ENCODE results near the gene FUOM. TPM values are rescaled to one million over a fixed set of nuclear protein-coding genes. Genes with fewer than 3 reads are reported as not detected.

Gene FUOM
- total RNA-seq, 1 experiment from 2014 or later = 31.3 TPM

DNA sequence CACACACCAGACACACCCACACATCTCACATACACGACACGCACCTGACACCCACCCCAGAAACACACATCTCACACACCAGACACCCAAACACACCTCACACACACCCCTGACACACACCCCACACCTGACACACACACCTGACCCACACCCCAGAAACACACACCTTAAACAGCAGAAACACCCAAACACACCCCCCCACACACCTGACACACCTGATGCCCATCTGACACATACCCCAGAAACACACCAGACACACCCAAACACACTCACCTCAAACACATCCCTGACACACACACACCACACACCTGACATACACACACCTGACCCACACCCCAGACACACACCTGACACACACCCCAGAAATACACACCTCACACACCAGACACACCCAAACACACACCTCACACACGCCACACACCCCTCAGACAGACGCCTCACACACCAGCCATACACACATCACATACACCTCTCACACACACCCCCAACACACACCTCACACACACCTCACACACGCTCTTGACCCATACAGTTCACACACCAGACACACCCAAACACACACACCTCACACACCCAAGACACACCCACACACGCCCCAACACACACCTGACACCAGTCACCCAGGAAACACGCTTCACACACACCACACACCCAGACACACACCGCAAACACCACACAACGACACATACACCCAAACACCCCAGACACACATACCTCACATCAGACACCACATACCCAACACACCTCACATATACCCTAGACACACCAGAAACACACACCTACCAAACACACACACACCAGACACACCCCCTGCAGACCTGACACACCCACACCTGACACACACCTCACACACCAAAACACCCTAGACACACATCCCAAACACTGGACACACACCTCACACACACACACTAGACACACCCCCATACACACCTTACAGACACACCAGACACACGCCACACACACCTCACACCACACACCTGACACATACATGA, 19.4 kb downstream of the FUOM start (continued):
- TF ChIP-seq, protein P1, sequence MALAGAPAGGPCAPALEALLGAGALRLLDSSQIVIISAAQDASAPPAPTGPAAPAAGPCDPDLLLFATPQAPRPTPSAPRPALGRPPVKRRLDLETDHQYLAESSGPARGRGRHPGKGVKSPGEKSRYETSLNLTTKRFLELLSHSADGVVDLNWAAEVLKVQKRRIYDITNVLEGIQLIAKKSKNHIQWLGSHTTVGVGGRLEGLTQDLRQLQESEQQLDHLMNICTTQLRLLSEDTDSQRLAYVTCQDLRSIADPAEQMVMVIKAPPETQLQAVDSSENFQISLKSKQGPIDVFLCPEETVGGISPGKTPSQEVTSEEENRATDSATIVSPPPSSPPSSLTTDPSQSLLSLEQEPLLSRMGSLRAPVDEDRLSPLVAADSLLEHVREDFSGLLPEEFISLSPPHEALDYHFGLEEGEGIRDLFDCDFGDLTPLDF (CRISPR knock-in tag; IDR thresholded peaks at IDR 0.05) = no peak
- TF ChIP-seq CREB1 (CRISPR knock-in tag; IDR thresholded peaks at IDR 0.05) = no peak

DNA sequence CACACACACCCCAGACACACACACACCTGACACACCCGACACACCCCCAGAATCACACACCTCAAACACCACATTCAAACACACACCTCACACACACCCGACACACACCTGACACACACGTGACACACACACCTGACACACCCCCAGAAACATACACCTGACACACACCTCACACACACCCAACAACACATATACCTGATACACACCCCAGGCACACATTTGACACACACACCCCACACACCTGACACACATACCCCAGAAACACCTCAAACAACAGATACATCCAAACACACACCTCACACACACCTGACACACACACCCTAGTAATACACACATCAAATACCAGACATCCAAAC, 20.5 kb downstream of the FUOM start:
- TF ChIP-seq HMGA2 (CRISPR knock-in tag; IDR thresholded peaks at IDR 0.05) (no peak), MYBL2 (CRISPR knock-in tag; IDR thresholded peaks at IDR 0.05) (no peak), ZNF263 (CRISPR knock-in tag; IDR thresholded peaks at IDR 0.05; ENCODE audit: low read depth) (no peak), SOX15 (CRISPR knock-in tag; IDR thresholded peaks at IDR 0.05) (no peak), EMX1 (CRISPR knock-in tag; IDR thresholded peaks at IDR 0.05) (no peak), ZNF317 (CRISPR knock-in tag; IDR thresholded peaks at IDR 0.05; ENCODE audit: borderline replicate concordance, low read depth) (no peak), NFE2L1 (CRISPR knock-in tag; IDR thresholded peaks at IDR 0.05) (no peak), ESRRA (CRISPR knock-in tag; IDR thresholded peaks at IDR 0.05; ENCODE audit: borderline replicate concordance) (no peak)
- TF ChIP-seq, protein P2, sequence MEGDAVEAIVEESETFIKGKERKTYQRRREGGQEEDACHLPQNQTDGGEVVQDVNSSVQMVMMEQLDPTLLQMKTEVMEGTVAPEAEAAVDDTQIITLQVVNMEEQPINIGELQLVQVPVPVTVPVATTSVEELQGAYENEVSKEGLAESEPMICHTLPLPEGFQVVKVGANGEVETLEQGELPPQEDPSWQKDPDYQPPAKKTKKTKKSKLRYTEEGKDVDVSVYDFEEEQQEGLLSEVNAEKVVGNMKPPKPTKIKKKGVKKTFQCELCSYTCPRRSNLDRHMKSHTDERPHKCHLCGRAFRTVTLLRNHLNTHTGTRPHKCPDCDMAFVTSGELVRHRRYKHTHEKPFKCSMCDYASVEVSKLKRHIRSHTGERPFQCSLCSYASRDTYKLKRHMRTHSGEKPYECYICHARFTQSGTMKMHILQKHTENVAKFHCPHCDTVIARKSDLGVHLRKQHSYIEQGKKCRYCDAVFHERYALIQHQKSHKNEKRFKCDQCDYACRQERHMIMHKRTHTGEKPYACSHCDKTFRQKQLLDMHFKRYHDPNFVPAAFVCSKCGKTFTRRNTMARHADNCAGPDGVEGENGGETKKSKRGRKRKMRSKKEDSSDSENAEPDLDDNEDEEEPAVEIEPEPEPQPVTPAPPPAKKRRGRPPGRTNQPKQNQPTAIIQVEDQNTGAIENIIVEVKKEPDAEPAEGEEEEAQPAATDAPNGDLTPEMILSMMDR (IDR thresholded peaks at IDR 0.05) = no peak
- TF ChIP-seq, protein P3, sequence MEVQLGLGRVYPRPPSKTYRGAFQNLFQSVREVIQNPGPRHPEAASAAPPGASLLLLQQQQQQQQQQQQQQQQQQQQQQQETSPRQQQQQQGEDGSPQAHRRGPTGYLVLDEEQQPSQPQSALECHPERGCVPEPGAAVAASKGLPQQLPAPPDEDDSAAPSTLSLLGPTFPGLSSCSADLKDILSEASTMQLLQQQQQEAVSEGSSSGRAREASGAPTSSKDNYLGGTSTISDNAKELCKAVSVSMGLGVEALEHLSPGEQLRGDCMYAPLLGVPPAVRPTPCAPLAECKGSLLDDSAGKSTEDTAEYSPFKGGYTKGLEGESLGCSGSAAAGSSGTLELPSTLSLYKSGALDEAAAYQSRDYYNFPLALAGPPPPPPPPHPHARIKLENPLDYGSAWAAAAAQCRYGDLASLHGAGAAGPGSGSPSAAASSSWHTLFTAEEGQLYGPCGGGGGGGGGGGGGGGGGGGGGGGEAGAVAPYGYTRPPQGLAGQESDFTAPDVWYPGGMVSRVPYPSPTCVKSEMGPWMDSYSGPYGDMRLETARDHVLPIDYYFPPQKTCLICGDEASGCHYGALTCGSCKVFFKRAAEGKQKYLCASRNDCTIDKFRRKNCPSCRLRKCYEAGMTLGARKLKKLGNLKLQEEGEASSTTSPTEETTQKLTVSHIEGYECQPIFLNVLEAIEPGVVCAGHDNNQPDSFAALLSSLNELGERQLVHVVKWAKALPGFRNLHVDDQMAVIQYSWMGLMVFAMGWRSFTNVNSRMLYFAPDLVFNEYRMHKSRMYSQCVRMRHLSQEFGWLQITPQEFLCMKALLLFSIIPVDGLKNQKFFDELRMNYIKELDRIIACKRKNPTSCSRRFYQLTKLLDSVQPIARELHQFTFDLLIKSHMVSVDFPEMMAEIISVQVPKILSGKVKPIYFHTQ (CRISPR knock-in tag; IDR thresholded peaks at IDR 0.05) = no peak
- TF ChIP-seq, protein P1 (CRISPR knock-in tag; IDR thresholded peaks at IDR 0.05) = no peak
- TF ChIP-seq, protein P4, sequence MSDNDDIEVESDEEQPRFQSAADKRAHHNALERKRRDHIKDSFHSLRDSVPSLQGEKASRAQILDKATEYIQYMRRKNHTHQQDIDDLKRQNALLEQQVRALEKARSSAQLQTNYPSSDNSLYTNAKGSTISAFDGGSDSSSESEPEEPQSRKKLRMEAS (CRISPR knock-in tag; IDR thresholded peaks at IDR 0.05) = no peak
- H3K9me3 Mint-ChIP-seq = peaks cover 16% of the 10 kb centered on the region
- no peak overlapping the region for H3K4me3 Mint-ChIP-seq
- POLR2A ChIA-PET = no interaction called here
- ATAC-seq (no peak), DNase-seq (ENCODE audit: low spot score) (no peak)
- H3K27ac Mint-ChIP-seq = no peak overlapping the region
- H3K36me3 Mint-ChIP-seq = no peaks in the 10 kb centered on the region
- peaks cover 34% of the 10 kb centered on the region for H3K27me3 Mint-ChIP-seq (ENCODE audit: low read depth)
- CTCF ChIA-PET = no interaction called here
- H3K4me1 Mint-ChIP-seq = no peaks in the 10 kb centered on the region; the same call in 1 of the 2 replicates

Data from WTC11 (cell line).